Activated CD4-positive, CD25-positive, alpha-beta regulatory T cell treated with anti-CD3 and anti-CD28 coated beads, Interleukin-2, amount 50 U/mL, for 72 hours (primary cell): ENCODE data around the gene CACNG5.

Source experiments
- DNase-seq: peaks from one replicate; pipeline ENCODE4 v3.0.0; 2021

The CACNG5 gene

DNA sequence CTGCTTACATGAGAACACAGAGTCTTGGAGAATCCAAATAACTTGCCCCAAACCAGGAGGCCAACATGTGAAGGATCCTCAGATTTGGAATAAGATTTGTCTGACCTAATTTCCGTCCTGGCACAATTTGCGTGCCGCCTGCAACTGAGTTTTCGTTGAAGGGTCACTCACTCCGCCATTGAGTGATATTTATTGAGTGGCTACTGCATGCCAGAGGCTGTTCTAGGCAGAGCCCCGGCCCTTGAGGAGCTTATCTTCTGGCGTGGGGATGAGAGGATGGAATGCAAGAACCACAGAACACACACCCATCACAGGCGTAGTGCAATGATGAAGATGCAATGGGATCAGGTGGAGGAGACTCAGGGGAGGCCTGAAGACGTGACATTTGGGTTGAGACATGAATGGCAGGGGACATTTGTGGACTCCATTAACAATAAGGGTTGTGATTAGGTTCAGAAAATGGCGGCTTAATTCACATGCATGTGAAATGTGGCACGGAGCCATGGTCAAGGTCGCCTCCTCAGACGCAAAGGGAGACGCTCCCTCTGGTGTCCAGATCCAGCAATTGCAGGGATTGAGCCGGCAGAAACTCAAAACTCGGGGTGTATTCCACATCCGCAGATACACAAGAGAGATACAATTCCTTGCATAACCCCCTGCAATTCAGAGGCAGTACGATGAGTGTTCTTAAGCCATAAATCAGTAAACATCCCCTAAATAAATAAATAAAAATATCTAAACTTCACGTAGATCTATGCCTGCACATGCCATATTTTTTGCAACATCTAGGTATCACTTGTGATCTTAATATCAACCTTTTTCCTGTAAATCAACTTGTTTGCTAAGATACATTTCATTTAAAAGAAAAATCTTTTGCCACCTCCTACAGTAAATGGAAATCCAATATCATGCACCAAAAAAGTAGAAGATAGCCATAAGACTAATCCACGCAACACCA, 71.7 kb downstream of the CACNG5 start:
- DNase-seq, result peak; percentile 57

DNA sequence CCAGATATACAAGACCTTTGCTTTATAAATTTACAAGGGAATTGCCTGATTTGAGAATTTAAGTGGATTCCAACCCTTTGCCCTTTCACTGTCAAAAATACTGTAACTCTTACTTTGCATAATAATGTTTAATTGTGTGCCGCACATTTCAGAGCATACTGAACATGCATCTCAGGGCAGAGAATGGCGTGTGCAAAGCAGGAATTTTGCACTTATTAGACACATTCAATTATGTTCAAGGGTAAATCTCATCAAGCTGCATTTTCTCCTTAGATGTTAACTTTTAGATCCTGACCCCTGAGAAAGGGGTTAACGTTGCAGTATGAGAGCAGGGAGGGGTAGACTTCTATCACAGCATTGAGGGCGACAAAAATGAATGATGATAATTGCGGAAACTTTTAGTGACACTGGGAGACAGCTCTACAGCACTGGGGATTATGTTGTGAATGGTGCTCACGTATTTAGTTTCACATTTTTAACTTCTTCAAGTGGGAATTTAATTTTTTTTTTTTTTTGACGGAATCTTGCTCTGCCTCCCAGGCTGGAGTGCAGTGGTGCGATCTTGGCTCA, 75.0 kb downstream of the CACNG5 start:
- no peak for DNase-seq

DNA sequence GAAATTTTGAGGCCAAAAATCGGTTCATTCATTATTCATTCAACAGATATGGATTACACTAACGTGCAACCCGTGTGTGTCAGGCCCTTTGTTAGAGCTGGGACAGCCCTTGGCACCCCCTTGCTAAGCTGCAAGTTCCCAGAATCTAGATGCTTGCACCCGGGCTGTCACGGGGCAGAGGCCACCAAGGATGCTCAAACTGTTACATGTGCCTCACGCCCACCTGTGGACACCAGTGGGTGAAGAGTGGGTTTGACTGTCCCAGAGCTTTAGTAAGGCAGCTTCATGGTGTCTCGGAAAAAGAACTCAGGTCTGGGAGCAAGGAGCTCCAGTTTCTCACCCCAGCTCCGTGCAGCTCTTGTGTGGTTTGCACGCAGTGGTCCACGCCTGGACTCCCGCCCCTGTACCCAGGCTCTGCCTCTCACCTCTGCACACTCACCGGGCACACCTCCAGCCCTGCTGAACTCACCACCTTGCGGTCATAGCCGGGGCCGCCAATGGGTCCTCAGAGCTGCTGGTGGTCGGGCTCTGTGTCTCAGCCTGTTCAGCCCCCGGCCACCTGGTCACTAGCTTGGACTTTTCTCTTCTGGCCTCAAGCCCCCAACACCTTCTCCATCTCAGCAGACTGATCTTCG, 75.9 kb downstream of the CACNG5 start:
- no peak for DNase-seq

DNA sequence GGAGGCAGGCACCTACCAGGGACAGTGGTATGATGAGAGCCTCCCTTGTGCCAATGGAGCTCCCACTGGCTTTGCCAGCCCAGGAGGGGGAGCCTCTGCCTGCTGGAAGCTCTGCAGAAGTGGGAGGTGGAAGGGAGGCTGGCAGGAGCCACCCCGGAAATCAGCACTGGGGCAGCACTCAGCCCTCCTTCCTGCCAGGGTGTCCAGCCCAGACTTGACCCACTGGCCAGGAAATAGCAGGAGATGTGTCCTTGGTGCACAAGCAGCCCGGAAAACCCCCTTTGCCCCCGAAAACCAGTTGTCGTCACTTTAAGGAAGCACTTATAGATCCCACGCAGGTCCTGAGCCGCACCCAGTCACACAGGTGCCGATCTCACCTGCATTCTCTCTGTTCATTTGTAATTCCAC, 80.3 kb downstream of the CACNG5 start:
- no peak for DNase-seq

DNA sequence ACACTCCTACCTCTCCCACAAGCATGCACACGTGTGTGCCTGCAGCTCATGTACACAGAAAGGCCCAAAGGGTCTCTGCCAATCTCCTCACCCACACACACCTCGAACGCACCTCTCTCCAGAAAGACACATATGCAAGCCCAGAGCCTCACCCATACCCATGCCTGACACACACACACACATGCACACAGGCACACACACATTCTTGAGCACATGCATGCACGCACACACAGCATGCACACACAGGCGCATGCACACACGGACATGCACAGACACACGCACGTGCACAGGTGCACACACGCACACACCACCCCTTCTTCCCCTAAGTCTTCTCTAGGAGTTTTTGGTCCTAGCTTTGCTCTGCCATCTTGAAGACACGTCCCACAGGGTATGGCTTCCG, 80.9 kb downstream of the CACNG5 start:
- no peak for DNase-seq

DNA sequence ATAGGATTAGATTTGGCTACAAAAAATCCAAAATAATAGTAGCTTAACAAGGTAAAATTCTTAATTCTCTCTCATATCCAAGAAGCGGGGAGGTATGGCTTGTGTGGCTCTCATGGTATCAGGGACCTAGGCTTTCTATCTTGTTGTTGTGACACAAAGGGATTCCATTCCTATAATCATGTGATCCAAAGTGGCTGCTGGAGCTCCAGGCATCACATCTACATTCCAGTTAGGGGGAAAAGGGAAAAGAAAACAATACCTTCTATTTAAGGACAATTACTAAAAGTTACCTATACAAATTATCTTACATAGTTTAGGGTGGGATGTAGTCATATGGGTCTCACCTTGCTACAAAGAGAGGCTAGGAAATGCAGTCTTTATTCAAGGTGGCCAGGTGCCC, 82.0 kb downstream of the CACNG5 start:
- no peak for DNase-seq

DNA sequence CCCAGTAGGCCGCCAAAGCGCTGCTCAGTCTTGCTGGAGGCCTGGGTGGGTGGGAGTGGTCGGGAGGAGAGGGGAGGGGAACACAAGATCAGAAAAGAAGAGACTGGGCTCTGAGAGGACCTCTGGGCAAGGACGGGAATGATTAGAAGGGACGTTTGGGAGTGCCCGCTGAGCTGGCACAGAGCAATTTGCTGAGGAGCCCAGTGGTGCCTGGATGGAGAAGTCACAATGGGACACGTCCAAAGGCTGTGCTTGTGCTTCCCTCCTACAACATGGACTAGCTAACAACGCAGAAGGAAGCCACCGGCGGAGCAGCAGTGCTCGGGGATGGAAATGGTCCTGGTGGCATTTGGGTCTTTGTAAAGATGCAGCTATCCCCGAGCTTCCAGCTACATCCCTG, 84.0 kb downstream of the CACNG5 start:
- no peak for DNase-seq

DNA sequence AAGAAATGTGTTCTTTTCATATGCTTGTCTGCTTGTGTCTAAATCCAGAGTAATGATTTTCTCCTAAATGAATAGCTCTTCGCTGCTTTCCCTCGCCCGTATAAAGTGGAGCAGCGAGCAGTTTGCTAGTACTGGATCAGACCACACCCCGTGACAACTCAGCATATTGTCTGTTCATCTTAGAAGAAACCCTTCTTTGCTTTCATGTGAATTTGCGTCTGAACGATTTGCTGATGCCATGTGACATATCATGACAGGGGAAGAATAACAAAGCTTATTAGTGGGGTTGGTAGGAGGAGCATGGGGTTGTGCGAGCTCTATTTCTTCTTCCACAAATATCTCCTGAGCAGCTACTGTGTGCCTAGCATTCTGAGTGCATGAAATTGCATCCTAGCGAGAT, 85.5 kb downstream of the CACNG5 start:
- no peak for DNase-seq

DNA sequence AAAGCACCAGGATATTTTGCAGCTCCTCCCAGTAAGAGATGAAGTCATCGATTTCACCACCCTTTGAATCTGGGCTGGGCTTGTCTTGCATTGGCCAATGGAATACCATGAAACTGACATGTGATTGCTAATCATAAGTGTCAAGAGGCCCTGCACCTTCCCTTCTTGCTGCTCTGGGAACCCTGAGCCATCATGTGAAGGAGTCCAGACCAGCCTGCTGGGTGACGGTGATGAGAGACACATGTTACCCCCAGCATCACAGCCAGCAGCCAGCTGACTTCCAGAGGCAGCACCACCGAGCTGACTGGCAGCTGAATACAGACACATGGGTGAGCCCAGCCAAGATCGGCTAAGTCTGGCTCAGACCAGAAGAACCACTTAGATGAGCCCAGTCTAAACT, 86.0 kb downstream of the CACNG5 start:
- DNase-seq, result no peak

DNA sequence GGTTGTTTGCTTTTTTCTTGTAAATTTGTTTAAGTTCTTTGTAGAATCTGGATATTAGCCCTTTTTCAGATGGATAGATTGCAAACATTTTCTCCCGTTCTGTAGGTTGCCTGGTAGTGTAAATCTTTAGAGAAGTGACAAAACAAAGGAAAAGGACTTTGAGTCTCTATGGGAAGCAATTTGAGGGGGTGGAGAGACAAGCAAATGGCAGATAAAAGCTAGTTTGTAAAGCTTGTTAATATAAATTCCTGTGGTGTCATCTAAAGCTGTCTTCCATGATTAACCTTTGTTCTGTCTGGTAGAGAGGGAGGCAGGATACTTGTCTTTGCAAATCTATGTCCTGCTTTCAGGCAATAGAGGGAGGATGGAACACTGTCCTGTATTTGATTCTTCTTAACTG, 89.0 kb downstream of the CACNG5 start:
- no peak for DNase-seq

DNA sequence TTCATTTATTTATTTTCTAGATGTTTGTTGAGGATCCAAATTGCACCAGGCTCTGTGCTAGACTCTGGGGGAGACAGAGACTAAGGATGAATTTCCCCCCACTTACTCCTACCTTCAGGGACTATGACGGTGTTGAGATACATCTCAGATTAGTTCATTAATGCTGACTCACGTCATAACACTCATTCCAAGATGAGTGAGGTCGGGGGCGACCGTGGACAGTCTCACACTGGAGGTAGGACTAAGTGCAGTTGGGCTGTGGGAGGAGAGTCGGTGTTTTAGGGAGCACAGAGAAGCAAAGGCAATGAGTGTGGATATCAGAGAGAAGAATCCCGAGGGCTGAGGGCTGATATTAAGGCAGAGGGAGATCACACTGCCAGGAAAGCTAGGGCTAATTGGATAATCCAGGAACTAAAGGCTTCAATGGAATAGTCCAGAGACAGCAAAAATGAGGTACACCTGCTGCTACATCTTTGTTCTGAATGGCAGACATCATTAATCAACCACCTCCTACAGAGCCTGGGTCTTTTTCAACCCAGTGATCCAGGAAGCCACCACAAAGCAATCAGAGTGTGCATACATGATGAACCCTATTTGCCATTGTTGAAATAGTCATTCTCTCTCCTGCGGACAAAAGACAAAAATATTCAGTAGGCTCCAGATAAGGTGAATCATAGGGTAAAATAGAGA, 91.0 kb downstream of the CACNG5 start:
- no peak for DNase-seq

DNA sequence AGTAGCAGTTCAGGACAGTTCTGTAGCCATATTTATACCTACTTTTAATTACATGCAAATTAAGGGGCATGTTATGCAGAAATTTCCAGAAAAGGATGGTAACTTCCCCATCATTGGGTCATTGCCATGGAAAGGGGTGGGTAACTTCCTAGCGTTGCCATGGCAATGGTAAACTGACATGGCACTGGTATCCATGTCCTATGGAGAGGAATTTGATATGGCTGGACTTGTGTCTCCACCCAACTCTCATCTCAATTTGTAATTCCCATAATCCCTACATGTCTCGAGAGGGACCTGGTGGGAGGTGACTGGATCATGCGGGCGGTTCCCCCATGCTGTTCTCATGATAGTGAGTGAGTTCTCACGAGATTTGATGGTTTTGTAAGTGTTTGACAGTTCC, 94.0 kb downstream of the CACNG5 start:
- no peak for DNase-seq

DNA sequence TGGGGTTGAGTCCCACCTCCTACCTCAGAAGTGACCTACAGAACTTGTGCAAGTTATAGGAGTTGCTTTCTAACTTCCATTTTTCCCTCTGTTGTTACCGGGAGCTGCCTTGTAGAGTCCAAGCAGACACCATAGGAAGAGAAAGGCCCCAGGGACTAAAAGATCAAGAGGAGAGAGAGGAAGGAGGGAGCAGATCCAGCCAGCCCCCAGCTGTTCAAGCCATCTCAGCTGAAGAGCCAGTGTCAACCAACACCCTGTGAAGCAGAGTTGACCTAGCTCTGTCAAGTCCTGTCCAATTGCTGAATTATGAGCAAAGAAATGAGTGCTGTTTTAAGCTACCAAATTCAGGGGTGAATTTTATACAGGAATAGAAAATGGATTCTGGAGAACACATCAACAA, 94.7 kb downstream of the CACNG5 start:
- no peak for DNase-seq

DNA sequence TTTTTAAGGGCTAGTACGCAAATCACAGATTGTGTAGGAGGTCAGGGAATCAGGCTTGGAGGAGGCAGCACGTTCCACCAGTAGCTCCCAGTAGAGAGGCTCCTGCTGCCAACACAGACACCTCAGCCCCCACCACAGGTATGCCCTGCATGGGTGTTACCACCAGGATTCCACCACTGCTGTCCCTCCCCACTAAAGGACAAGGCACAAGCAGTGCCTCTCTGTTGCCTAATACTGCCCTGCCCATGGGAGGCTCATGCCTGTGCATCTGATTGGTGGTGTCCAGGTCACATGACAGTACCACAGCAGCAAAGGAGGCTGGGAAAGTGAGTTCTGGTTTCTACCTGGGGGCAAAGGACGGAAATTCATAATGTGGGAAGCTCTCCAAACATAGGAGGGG, 96.0 kb downstream of the CACNG5 start:
- DNase-seq, result no peak

DNA sequence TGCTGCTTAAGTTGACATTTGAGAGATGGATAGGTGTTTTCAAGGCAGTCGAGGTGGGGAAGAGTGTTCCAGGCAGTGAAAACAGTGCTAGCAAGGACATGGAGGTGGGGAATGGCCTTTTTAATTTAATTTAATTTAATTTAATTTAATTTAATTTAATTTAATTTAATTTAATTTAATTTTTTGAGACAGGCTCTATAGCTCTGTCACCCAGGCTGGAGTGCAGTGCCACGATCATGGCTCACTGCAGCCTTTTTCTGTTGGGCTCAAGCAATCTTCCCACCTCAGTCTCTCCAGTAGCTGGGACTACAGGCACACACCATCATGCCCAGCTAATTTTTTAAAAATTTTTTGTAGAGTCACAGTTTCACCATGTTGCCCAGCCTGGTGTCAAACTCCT, 97.4 kb downstream of the CACNG5 start:
- no peak for DNase-seq

DNA sequence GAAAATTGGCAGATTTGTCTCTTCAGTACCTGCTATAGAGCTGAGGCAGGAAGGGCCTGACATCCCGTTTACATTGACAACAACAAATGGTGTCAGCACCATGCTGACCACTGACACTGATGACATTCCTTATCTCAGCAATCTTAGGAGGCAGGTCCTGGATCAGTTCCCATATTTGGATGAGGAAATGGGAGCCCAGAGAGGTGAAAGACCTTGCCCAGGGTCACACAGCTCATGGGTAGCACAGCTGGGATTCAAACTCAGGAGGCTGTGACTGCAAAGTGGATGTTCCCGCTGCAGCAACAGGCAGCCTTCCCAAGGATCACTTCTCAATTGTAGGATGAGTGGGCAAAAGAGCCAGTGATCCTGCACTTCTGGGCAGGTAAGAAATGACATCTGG, 99.1 kb downstream of the CACNG5 start:
- no peak for DNase-seq
